Stimulated activated CD4-positive, alpha-beta T cell treated with anti-CD3 and anti-CD28 coated beads, TNF-alpha, amount 100 ng/mL, for 1 hour (primary cell): ENCODE measurements around the gene GLRX2.

ENCODE experiments used
- DNase-seq, 3 donors: peaks; one replicate each; pipeline ENCODE4 v3.0.0-alpha.2; 2020; ENCODE audit warnings: low read depth in 3 of 3, low spot score in 1 of 3

GLRX2 gene

GRCh38 chr1:193113258-193113991 is 8.2 kb upstream of the GLRX2 start:
- no peak for DNase-seq

GRCh38 chr1:193111641-193112090 is 6.5 kb upstream of the GLRX2 start:
- DNase-seq: no peak

- no peak for DNase-seq
Observed at GRCh38 chr1:193110864-193111263, 5.7 kb upstream of the GLRX2 start.

- no peak for DNase-seq
Observed at GRCh38 chr1:193110246-193110645, 5.0 kb upstream of the GLRX2 start.

- DNase-seq: no peak
Observed at GRCh38 chr1:193109619-193110018, 4.4 kb upstream of the GLRX2 start.

- DNase-seq: no peak
Observed at GRCh38 chr1:193108471-193108870, 3.3 kb upstream of the GLRX2 start.

- no peak for DNase-seq
Observed at GRCh38 chr1:193105821-193106177, 585 bp upstream of the GLRX2 start.

- no peak for DNase-seq
Observed at GRCh38 chr1:193104502-193104906, 710 bp downstream of the GLRX2 start.

GRCh38 chr1:193103759-193104501 is 1.3 kb downstream of the GLRX2 start:
- no peak for DNase-seq

- DNase-seq: no peak
Observed at GRCh38 chr1:193102662-193103061, 2.6 kb downstream of the GLRX2 start.

GRCh38 chr1:193094112-193094511 is 11.1 kb downstream of the GLRX2 start:
- no peak for DNase-seq

- DNase-seq: no peak
Observed at GRCh38 chr1:193090865-193091264, 14.3 kb downstream of the GLRX2 start.

- DNase-seq: no peak
Observed at GRCh38 chr1:193087893-193088292, 17.3 kb downstream of the GLRX2 start.

- no peak for DNase-seq
Observed at GRCh38 chr1:193086342-193086741, 18.9 kb downstream of the GLRX2 start.

GRCh38 chr1:193085263-193085662 is 20.0 kb downstream of the GLRX2 start:
- DNase-seq: no peak

- no peak for DNase-seq
Observed at GRCh38 chr1:193083365-193084088, 21.7 kb downstream of the GLRX2 start.

GRCh38 chr1:193079187-193079586 is 26.0 kb downstream of the GLRX2 start:
- DNase-seq: no peak

- no peak for DNase-seq
Observed at GRCh38 chr1:193077991-193078390, 27.2 kb downstream of the GLRX2 start.

- no peak for DNase-seq
Observed at GRCh38 chr1:193070942-193071341, 34.3 kb downstream of the GLRX2 start.

GRCh38 chr1:193070386-193070753 is 34.8 kb downstream of the GLRX2 start:
- DNase-seq: no peak

- DNase-seq: no peak
Observed at GRCh38 chr1:193069748-193070385, 35.3 kb downstream of the GLRX2 start.

- no peak for DNase-seq
Observed at GRCh38 chr1:193068013-193068412, 37.2 kb downstream of the GLRX2 start.
